Measurements from ENCODE around the gene SPINT1. TPM values are rescaled to one million over a fixed set of nuclear protein-coding genes. Genes with fewer than 3 reads are reported as not detected.
"Not testable (repeated sequence)": the region's sequence is repeated elsewhere in the genome, so short reads cannot be mapped to it uniquely, and the experiment has no call there.

SPINT1 gene
- total and polyA plus RNA-seq, 7 experiments from 2014 or later: 1.00 to 8.9 (median 3.6) TPM

DNA sequence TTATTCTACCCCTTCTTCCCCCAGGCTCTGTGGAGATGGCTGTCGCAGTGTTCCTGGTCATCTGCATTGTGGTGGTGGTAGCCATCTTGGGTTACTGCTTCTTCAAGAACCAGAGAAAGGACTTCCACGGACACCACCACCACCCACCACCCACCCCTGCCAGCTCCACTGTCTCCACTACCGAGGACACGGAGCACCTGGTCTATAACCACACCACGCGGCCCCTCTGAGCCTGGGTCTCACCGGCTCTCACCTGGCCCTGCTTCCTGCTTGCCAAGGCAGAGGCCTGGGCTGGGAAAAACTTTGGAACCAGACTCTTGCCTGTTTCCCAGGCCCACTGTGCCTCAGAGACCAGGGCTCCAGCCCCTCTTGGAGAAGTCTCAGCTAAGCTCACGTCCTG, 12.9 kb downstream of the SPINT1 start:
- Mint-ChIP-seq H3K9me3 (no peaks in the 10 kb centered on the region), H3K4me1 (peaks cover 0 to 18% (median 13%) of the 10 kb centered on the region in 7 donors), H3K27ac (no peak overlapping the region), H3K4me3 (no peak overlapping the region), H3K36me3 (peaks cover 0 to 3% (median 0%) of the 10 kb centered on the region in 5 donors), H3K27me3 (no peaks in the 10 kb centered on the region)
- Histone ChIP-seq H3K27me3 (ENCODE audit: control insufficient read depth in 2 of 2, insufficient read depth in 2 of 2, low read length in 2 of 2) (no peaks in the 10 kb centered on the region), H3K4me3 (ENCODE audit: low read length) (no peak overlapping the region), H3K4me1 (ENCODE audit: control insufficient read depth in 2 of 2, insufficient read depth in 2 of 2, low read length in 2 of 2) (no peaks in the 10 kb centered on the region), H3K27ac (ENCODE audit: low read depth, low read length) (no peak overlapping the region), H3K9me3 (ENCODE audit: control insufficient read depth in 2 of 3, low read length in 3 of 3) (no peaks in the 10 kb centered on the region), H3K36me3 (ENCODE audit: control insufficient read depth in 2 of 3, insufficient read depth in 3 of 3, low read length in 3 of 3) (no peaks in the 10 kb centered on the region)
- intact Hi-C loops (cut with micrococcal nuclease): loop anchor here (1.0 kb wide), 3 partner anchors 38 to 329 kb away; partner anchors contain the start of gene VPS18 (in 2 of the 2)
- no peak for ATAC-seq
- DNase-seq: no peak
- CTCF ChIA-PET: interaction anchor here (0.7 to 6.0 kb wide), 11 partner anchors 9 to 328 kb away, joined by 3 to 101 read pairs (median 10); partner anchors contain the start of genes RHOV and VPS18
- POLR2A ChIA-PET: interaction anchor here (0.9 to 3.6 kb wide), 4 partner anchors 17 to 38 kb away, joined by 3 to 29 read pairs (median 4); partner anchors contain the start of genes RHOV and VPS18

DNA sequence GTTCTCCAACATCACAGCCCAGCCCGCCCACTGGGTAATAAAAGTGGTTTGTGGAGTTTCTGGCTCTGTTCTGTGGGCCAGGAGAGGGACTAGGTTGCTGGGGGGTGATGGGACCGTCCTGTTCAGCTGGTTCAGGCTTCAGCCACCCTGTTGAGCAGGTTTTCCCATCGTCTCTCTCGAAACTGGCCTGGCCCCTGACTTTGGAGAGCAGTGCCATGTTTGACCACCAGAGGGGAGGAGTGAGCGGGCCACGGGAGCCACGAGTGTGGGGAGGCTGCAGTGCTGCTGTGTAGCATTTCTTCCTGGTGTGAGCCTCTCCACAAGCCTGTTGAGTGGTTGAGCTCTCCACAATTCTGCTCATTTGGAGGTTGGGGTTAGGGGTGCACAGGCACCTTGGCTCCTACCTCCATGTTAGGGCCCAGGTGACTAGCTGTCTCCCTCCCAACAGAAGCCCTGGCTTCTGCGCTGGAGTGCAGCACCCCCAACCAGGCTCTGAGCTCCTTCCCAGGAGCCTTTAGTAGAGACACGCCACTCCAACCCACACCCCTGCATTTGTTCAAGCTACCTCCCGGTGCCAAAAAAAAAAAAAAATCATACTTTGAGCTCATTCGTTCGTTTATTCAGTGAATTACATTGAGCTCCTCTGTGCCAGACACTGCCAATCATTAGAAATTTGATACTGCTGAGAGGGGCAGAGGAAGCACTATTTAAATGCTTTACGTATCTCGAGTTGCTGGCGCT, 13.9 kb downstream of the SPINT1 start:
- peaks cover 0 to 18% (median 13%) of the 10 kb centered on the region in 7 donors for H3K4me1 Mint-ChIP-seq
- peaks cover 0 to 2% (median 0%) of the 10 kb centered on the region in 5 donors for H3K27me3 Mint-ChIP-seq
- ATAC-seq (peak; percentile 95), DNase-seq (peak; percentile 58 to 88 (median 74))
- ChIA-PET CTCF (interaction anchor here (0.6 to 6.0 kb wide), 20 partner anchors 8 to 1584 kb away, joined by 3 to 101 read pairs (median 6); partner anchors contain the start of genes RHOV and VPS18), POLR2A (interaction anchor here (0.9 to 3.6 kb wide), 3 partner anchors 31 to 37 kb away, joined by 3 to 29 read pairs (median 6); partner anchors contain the start of gene VPS18)
- no peak overlapping the region for H3K27ac ChIP-seq (ENCODE audit: low read depth, low read length)
- no peaks in the 10 kb centered on the region for H3K4me1 ChIP-seq (ENCODE audit: control insufficient read depth in 2 of 2, insufficient read depth in 2 of 2, low read length in 2 of 2)
- no peak overlapping the region for H3K4me3 Mint-ChIP-seq
- H3K9me3 ChIP-seq (ENCODE audit: control insufficient read depth in 2 of 3, low read length in 3 of 3): no peaks in the 10 kb centered on the region
- peak overlapping the region in 1 of 9 donors; percentile 9 for H3K27ac Mint-ChIP-seq
- no peaks in the 10 kb centered on the region for H3K27me3 ChIP-seq (ENCODE audit: control insufficient read depth in 2 of 2, insufficient read depth in 2 of 2, low read length in 2 of 2)
- H3K9me3 Mint-ChIP-seq: no peaks in the 10 kb centered on the region
- no peak overlapping the region for H3K4me3 ChIP-seq (ENCODE audit: low read length)
- H3K36me3 ChIP-seq (ENCODE audit: control insufficient read depth in 2 of 3, insufficient read depth in 3 of 3, low read length in 3 of 3): no peaks in the 10 kb centered on the region
- intact Hi-C loops (cut with micrococcal nuclease): loop anchor here (1.0 kb wide), 3 partner anchors 37 to 328 kb away; partner anchors contain the start of gene VPS18 (in 2 of the 2)
- H3K36me3 Mint-ChIP-seq: peaks cover 0 to 3% (median 0%) of the 10 kb centered on the region in 5 donors

DNA sequence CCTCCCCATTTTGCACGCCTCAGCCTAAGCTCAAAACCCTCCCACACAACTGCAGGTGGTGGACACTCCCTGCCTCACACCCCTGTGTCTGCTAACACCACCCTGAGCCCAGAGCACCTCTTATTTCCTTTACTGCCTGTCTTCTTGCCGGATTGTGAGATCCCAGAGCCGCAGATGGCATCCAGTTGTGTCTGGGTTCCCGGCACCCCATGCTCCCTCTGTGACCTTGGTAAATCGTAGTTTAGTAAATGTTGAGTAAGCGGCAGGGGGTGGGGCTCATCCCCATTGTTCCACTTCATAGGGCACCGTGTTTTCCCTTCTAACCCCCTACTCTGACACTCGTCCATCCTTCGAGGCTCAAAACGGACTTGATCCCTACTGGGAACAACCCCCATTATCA, 14.9 kb downstream of the SPINT1 start:
- H3K27ac Mint-ChIP-seq: no peak overlapping the region
- no peak overlapping the region for H3K4me3 ChIP-seq (ENCODE audit: low read length)
- H3K9me3 Mint-ChIP-seq: no peaks in the 10 kb centered on the region
- ChIA-PET POLR2A (interaction anchor here (1.2 to 3.6 kb wide), 2 partner anchors 33 to 36 kb away, joined by 6 to 29 read pairs; partner anchors contain the start of gene VPS18), CTCF (interaction anchor here (0.6 to 6.0 kb wide), 15 partner anchors 9 to 326 kb away, joined by 3 to 101 read pairs (median 9); partner anchors contain the start of genes RHOV and VPS18)
- intact Hi-C loops (cut with micrococcal nuclease): no loop called here
- peaks cover 0 to 5% (median 0%) of the 10 kb centered on the region in 5 donors for H3K27me3 Mint-ChIP-seq
- H3K36me3 Mint-ChIP-seq: peaks cover 0 to 3% (median 0%) of the 10 kb centered on the region in 5 donors
- H3K9me3 ChIP-seq (ENCODE audit: control insufficient read depth in 2 of 3, low read length in 3 of 3): no peaks in the 10 kb centered on the region
- no peaks in the 10 kb centered on the region for H3K36me3 ChIP-seq (ENCODE audit: control insufficient read depth in 2 of 3, insufficient read depth in 3 of 3, low read length in 3 of 3)
- H3K27ac ChIP-seq (ENCODE audit: low read depth, low read length): no peak overlapping the region
- H3K4me3 Mint-ChIP-seq: no peak overlapping the region
- no peaks in the 10 kb centered on the region for H3K27me3 ChIP-seq (ENCODE audit: control insufficient read depth in 2 of 2, insufficient read depth in 2 of 2, low read length in 2 of 2)
- H3K4me1 Mint-ChIP-seq: peaks cover 0 to 18% (median 13%) of the 10 kb centered on the region in 7 donors
- H3K4me1 ChIP-seq (ENCODE audit: control insufficient read depth in 2 of 2, insufficient read depth in 2 of 2, low read length in 2 of 2): no peaks in the 10 kb centered on the region
- no peak for DNase-seq
- no peak for ATAC-seq

DNA sequence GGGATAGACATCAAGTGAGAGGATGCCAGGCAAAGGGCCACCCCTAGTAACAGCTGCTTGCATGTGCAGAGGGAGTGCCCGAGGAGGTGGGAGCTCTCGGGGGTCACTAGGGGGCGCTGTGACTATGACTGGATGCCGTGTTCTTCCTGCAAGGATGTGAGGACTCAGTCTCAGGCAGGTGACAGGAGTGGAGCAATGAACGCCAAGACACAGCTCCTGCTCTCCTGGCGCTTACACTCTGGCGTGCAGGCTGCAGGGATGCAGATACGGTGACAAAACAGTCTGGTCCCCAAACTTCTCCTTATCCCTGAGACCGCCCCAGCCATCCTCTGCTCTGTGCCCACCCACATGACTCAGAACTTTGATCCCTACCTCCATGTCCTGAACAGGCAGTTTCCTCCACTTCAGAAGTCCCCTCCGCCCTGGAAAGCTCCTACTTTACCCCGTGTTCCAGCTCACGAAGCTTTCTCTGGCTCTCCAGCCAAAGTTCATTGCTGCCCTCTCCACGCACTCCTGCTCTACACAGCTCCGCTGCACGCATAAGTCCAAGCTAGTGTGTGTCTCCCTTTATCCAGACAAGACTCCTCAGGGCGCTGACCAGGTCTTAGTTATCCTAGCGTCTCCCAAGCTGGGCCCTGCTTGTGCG, 15.5 kb downstream of the SPINT1 start:
- CTCF ChIA-PET: interaction anchor here (0.6 to 6.0 kb wide), 14 partner anchors 9 to 326 kb away, joined by 3 to 101 read pairs (median 6); partner anchors contain the start of genes RHOV and VPS18
- peak; percentile 60 to 84 (median 76) for DNase-seq
- Mint-ChIP-seq H3K4me3 (peak overlapping the region in 2 of 10 donors; percentile 7 to 31), H3K4me1 (peaks cover 0 to 18% (median 13%) of the 10 kb centered on the region in 7 donors), H3K27ac (no peak overlapping the region), H3K9me3 (no peaks in the 10 kb centered on the region), H3K36me3 (peaks cover 0 to 3% (median 0%) of the 10 kb centered on the region in 5 donors), H3K27me3 (peaks cover 0 to 5% (median 0%) of the 10 kb centered on the region in 5 donors)
- Histone ChIP-seq H3K9me3 (ENCODE audit: control insufficient read depth in 2 of 3, low read length in 3 of 3) (no peaks in the 10 kb centered on the region), H3K4me1 (ENCODE audit: control insufficient read depth in 2 of 2, insufficient read depth in 2 of 2, low read length in 2 of 2) (no peaks in the 10 kb centered on the region), H3K36me3 (ENCODE audit: control insufficient read depth in 2 of 3, insufficient read depth in 3 of 3, low read length in 3 of 3) (no peaks in the 10 kb centered on the region), H3K27ac (ENCODE audit: low read depth, low read length) (no peak overlapping the region), H3K4me3 (ENCODE audit: low read length) (no peak overlapping the region), H3K27me3 (ENCODE audit: control insufficient read depth in 2 of 2, insufficient read depth in 2 of 2, low read length in 2 of 2) (no peaks in the 10 kb centered on the region)
- intact Hi-C loops (cut with micrococcal nuclease): no loop called here
- POLR2A ChIA-PET: interaction anchor here (1.2 to 3.6 kb wide), 2 partner anchors 33 to 35 kb away, joined by 6 to 29 read pairs; partner anchors contain the start of gene VPS18
- peak; percentile 80 for ATAC-seq

DNA sequence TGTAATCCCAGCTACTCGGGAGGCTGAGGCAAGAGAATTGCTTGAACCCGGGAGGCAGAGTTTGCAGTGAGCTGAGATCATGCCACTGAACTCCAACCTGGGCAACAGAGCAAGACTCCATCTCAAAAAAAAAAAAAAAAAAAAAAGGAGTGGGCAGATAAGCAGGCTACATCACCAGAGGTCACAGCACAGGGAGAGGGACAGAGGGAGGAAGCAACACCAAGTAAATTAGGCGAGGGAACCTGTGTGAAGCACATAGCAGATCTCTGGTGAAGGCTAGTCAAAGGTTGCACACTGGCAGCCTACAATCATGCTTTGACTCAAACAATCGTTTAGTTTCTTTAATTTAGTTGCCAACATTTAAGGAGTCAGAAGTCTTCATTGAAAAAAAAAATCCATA, 17.3 kb downstream of the SPINT1 start:
- not testable (repeated sequence) for H3K27me3 Mint-ChIP-seq

DNA sequence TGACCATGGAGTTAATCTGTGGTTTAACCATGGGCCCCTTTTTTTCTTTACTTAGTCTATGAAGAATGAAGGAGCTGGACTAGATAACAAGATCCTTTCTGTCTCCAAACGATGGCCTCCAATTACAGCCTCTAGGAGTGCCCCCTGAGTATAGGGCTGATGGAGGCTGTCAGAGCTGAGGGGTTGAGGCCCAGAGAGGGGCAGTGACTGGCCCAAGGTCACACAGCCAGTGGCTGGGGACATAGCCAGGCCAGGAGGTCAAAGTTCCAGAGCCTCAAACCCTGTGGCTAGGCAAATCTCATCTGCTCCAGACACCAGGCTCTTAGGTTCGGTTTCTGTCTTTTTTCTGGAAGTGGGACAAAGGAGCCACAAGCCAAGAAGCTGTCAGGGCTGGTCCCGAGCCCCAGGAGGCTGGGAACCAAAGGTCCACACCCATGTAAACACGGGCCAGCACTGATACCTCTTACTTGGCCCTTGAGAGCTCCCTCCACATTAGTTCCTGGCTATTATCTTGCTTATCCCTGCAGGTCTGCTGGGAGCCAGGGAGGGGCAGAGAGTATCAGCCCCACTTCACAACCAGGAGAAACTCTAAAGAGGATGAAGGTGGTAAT, 19.9 kb downstream of the SPINT1 start:
- H3K27me3 Mint-ChIP-seq: peaks cover 0 to 5% (median 0%) of the 10 kb centered on the region in 5 donors
- no peak for ATAC-seq
- no peaks in the 10 kb centered on the region for H3K9me3 ChIP-seq (ENCODE audit: control insufficient read depth in 2 of 3, low read length in 3 of 3)
- POLR2A ChIA-PET: interaction anchor here (0.7 kb wide), 1 partner anchor 24 kb away, joined by 3 read pairs; no protein-coding TSS in a partner anchor
- no peaks in the 10 kb centered on the region for H3K27me3 ChIP-seq (ENCODE audit: control insufficient read depth in 2 of 2, insufficient read depth in 2 of 2, low read length in 2 of 2)
- H3K4me3 Mint-ChIP-seq: no peak overlapping the region
- H3K9me3 Mint-ChIP-seq: no peaks in the 10 kb centered on the region
- H3K27ac ChIP-seq (ENCODE audit: low read depth, low read length): no peak overlapping the region
- H3K36me3 Mint-ChIP-seq: no peaks in the 10 kb centered on the region
- H3K27ac Mint-ChIP-seq: peak overlapping the region in 1 of 9 donors; percentile 28
- H3K4me3 ChIP-seq (ENCODE audit: low read length): no peak overlapping the region
- no peak for DNase-seq
- peaks cover 0 to 10% (median 8%) of the 10 kb centered on the region in 7 donors for H3K4me1 Mint-ChIP-seq
- H3K4me1 ChIP-seq (ENCODE audit: control insufficient read depth in 2 of 2, insufficient read depth in 2 of 2, low read length in 2 of 2): no peaks in the 10 kb centered on the region
- CTCF ChIA-PET: interaction anchor here (1.3 kb wide), 1 partner anchor 30 kb away, joined by 4 read pairs; the partner anchor contains the start of gene VPS18
- intact Hi-C loops (cut with micrococcal nuclease): no loop called here
- no peaks in the 10 kb centered on the region for H3K36me3 ChIP-seq (ENCODE audit: control insufficient read depth in 2 of 3, insufficient read depth in 3 of 3, low read length in 3 of 3)

More for the DNA sequence above, 17.3 kb downstream of the SPINT1 start:
- H3K4me1 ChIP-seq (ENCODE audit: control insufficient read depth in 2 of 2, insufficient read depth in 2 of 2, low read length in 2 of 2); H3K9me3 ChIP-seq (ENCODE audit: control insufficient read depth in 2 of 3, low read length in 3 of 3); H3K4me3 ChIP-seq (ENCODE audit: low read length); intact Hi-C loops (cut with micrococcal nuclease); H3K4me3 Mint-ChIP-seq; H3K36me3 Mint-ChIP-seq; H3K27ac ChIP-seq (ENCODE audit: low read depth, low read length); H3K36me3 ChIP-seq (ENCODE audit: control insufficient read depth in 2 of 3, insufficient read depth in 3 of 3, low read length in 3 of 3); H3K9me3 Mint-ChIP-seq; H3K27me3 ChIP-seq (ENCODE audit: control insufficient read depth in 2 of 2, insufficient read depth in 2 of 2, low read length in 2 of 2); ATAC-seq; DNase-seq: not testable (repeated sequence)
- ChIA-PET CTCF (interaction anchor here (0.8 to 4.7 kb wide), 2 partner anchors 16 to 324 kb away, joined by 4 to 42 read pairs; no protein-coding TSS in a partner anchor), POLR2A (interaction anchor here (0.6 to 0.7 kb wide), 2 partner anchors 35 to 51 kb away, joined by 3 to 4 read pairs; no protein-coding TSS in a partner anchor)
- peaks cover 0 to 18% (median 13%) of the 10 kb centered on the region in 7 donors for H3K4me1 Mint-ChIP-seq
- H3K27ac Mint-ChIP-seq: peak overlapping the region in 1 of 9 donors; percentile 67
